Loucy (cell line): ENCODE measurements around the gene GRM2.

Source experiments
- CTCF ChIP-seq: fragments of 200-600 bp; sonication (generic); conservative IDR thresholded peaks from 2 replicates; pipeline ENCODE4 v1.5.1; 2014; ENCODE audit warnings: mild to moderate bottlenecking, antibody characterized with exemption, low read length
- EZH2phosphoT487 ChIP-seq: fragments of 200-600 bp; IDR thresholded peaks from 2 replicates; pipeline ENCODE4 v1.6.1; 2018; ENCODE audit warnings: antibody characterized with exemption, mild to moderate bottlenecking, moderate library complexity, borderline replicate concordance

DNA sequence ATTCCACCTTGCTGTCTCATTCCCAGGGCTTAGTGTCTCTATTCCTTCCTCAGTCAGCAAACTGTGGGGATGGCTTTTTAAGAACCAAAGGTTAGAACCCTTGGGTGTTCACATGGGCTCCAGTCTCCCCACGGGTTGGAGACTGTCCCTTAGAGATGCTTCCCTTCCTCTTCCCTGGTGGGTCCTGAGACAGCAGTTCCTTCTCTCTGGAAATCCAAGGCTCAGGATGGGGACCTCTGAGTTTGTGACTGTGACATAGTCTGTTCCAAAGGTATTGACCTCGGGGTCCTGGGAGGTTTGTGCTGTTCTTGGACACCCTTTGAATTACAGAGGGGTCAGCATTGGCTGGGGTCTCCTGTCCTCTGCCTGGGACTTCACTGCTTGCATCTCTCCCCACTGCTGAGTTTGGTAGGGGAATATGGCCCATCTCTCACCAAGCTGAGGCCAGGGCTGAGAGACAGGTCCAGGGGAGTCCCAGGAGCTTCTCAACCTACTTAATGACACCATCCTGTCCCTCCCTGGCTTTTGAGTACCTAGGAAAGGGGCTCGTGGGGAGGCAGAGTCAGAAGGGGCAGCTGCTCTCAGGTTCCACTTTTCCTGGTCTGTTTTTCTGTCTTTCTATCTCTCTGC lies 1.5 kb downstream of the GRM2 start:
- TF ChIP-seq CTCF (no peak), EZH2phosphoT487 (no peak)
